Measurements from ENCODE around the gene CHCHD6. TPM values are rescaled to one million over a fixed set of nuclear protein-coding genes. Genes with fewer than 3 reads are reported as not detected.

The CHCHD6 gene
- total and polyA plus RNA-seq, 2 of the 4 experiments (the other 2 are of a cell fraction) = 18.8 to 28.9 TPM

DNA sequence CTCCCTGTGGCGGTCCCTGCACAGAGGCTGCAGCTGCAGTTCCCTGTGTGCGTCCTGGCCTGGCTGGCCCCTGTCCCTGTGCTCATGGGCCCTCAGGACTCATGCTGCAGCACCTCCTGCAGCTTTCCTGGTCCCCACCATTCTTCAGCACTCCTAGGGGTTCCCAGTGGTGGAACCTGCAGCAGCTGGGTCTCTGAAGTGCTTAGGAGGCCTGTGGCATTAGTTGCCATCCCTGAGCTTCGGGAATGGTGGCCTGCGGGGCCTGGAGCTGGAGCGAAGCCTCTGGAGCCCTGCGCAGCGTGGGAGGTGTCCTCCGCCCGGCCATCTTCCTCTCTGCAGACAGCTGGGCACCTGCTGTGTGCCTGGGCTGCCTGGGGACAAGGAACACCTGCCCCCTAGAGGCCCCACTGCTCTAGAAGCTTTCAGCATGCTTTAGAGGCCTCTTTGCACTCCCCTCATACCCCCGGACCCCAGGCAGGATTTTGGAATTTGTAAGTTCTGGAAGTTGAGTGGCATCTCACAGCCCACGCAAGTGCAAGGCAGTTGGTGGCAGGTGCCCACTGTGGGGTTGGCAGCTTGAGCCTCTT, 292.0 kb downstream of the CHCHD6 start:
- no peak overlapping the region for H3K14ac ChIP-seq (replicated peaks; ENCODE audit: low read depth, low read length)
- no peaks in the 10 kb centered on the region for H3K9me3 ChIP-seq (ENCODE audit: control insufficient read depth, insufficient read depth, low read length)
- no peak overlapping the region for H4K8ac ChIP-seq (ENCODE audit: low read depth in 2 of 2, low read length in 2 of 2)
- H3K4ac ChIP-seq (ENCODE audit: low read depth, low read length) = no peak overlapping the region
- H3K56ac ChIP-seq (ENCODE audit: extremely low read depth, insufficient read depth, low read length) = no peak overlapping the region
- peaks cover 73% of the 10 kb centered on the region for H4K20me1 ChIP-seq (ENCODE audit: insufficient read depth, low read length)
- H3K4me2 ChIP-seq (ENCODE audit: low read depth, low read length) = no peak overlapping the region
- no peak overlapping the region for H3K4me3 ChIP-seq (ENCODE audit: insufficient read depth, low read depth, low read length)
- no peak overlapping the region for H2AK5ac ChIP-seq (ENCODE audit: low read depth, low read length)
- peaks cover 15% of the 10 kb centered on the region; the same call in 1 of the 2 replicates for H3K9me1 ChIP-seq (ENCODE audit: insufficient read depth, low read length)
- H3K27ac ChIP-seq (ENCODE audit: insufficient read depth, low read length) = no peak overlapping the region
- in situ Hi-C loops (cut with MboI; ENCODE audit: low sequenced_read_pairs) = no loop called here
- H3K4me1 ChIP-seq (ENCODE audit: control insufficient read depth, insufficient read depth, low read length) = peaks cover under 1% of the 10 kb centered on the region; the same call in 1 of the 2 replicates
- CTCF ChIA-PET = no interaction called here
- H2AFZ ChIP-seq (replicated peaks; ENCODE audit: low read length, poor library complexity) = no peak overlapping the region
- H4K5ac ChIP-seq (ENCODE audit: low read depth, low read length) = no peak overlapping the region
- H3K79me1 ChIP-seq (ENCODE audit: low read depth in 1 of 2, low read length in 2 of 2) = peaks cover 21 to 69% of the 10 kb centered on the region in 2 experiments
- intact Hi-C loops (cut with micrococcal nuclease) = no loop called here
- no peaks in the 10 kb centered on the region for H3K27me3 ChIP-seq (ENCODE audit: control insufficient read depth, insufficient read depth, low read length)
- POLR2A ChIA-PET (ENCODE audit: unreplicated experiment) = no interaction called here
- H3K36me3 ChIP-seq (ENCODE audit: control insufficient read depth, insufficient read depth, low read length) = peaks cover 25% of the 10 kb centered on the region
- H3K9ac ChIP-seq (ENCODE audit: low read depth, low read length) = no peak overlapping the region
- dilution Hi-C loops (cut with HindIII; ENCODE audit: low sequenced_read_pairs, unreplicated experiment) = no loop called here
- no peak for TF ChIP-seq SMC3 (IDR thresholded peaks at IDR 0.05; ENCODE audit: low read depth, low read length)
- no peak for TF ChIP-seq CHD1 (IDR thresholded peaks at IDR 0.05; ENCODE audit: low read depth, low read length)
- TF ChIP-seq, protein P1, sequence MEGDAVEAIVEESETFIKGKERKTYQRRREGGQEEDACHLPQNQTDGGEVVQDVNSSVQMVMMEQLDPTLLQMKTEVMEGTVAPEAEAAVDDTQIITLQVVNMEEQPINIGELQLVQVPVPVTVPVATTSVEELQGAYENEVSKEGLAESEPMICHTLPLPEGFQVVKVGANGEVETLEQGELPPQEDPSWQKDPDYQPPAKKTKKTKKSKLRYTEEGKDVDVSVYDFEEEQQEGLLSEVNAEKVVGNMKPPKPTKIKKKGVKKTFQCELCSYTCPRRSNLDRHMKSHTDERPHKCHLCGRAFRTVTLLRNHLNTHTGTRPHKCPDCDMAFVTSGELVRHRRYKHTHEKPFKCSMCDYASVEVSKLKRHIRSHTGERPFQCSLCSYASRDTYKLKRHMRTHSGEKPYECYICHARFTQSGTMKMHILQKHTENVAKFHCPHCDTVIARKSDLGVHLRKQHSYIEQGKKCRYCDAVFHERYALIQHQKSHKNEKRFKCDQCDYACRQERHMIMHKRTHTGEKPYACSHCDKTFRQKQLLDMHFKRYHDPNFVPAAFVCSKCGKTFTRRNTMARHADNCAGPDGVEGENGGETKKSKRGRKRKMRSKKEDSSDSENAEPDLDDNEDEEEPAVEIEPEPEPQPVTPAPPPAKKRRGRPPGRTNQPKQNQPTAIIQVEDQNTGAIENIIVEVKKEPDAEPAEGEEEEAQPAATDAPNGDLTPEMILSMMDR (conservative IDR thresholded peaks at IDR 0.05; ENCODE audit: low read depth, low read length) = 0 out of 2 replicates have a peak, but pooled peaks have one; percentile 1
- no peak for DNase-seq
- H4K91ac ChIP-seq (ENCODE audit: insufficient read depth, low read depth, low read length) = no peak overlapping the region
- no peak overlapping the region for H2BK20ac ChIP-seq (ENCODE audit: low read depth, low read length)
- H2AK9ac ChIP-seq (replicated peaks; ENCODE audit: low read depth, low read length, poor library complexity) = no peak overlapping the region
- H2BK15ac ChIP-seq (ENCODE audit: low read depth, low read length) = no peak overlapping the region
- 80% methylated on average over 1 of the region's 11 CpGs; no CpG with 5 or more reads in 1 of the 2 experiments for WGBS, 2 experiments (ENCODE audit: extremely low coverage in 2 of 2, insufficient read length in 1 of 2)
- H2BK120ac ChIP-seq (ENCODE audit: low read depth, low read length) = no peak overlapping the region
- H3K18ac ChIP-seq (ENCODE audit: low read depth, low read length) = no peak overlapping the region
- no peak overlapping the region for H2BK5ac ChIP-seq (ENCODE audit: low read depth, low read length, poor library complexity, severe bottlenecking)
- H3K23ac ChIP-seq (ENCODE audit: low read depth, low read length) = no peak overlapping the region
- ATAC-seq (ENCODE audit: low read depth) = no peak
- BruUV-seq (replicated peaks) = no TSS peak

Data from IMR-90 (cell line).